Immature natural killer cell (primary cell): Measurements from ENCODE around the gene CHRNA7. TPM values are rescaled to one million over a fixed set of nuclear protein-coding genes. Genes with fewer than 3 reads are reported as not detected.
"Not testable (repeated sequence)": the region's sequence is repeated elsewhere in the genome, so short reads cannot be mapped to it uniquely, and the experiment has no call there.

Source experiments
- DNase-seq, 3 donors: peaks; one replicate each; pipeline ENCODE4 v3.0.0; 2022; ENCODE audit warnings: mixed read lengths in 1 of 3
- H3K27ac Mint-ChIP-seq, 6 donors: one replicate each; pipeline ENCODE4 v1.8.0; 2020; ENCODE audit warnings: mixed read lengths in 6 of 6, mild to moderate bottlenecking in 5 of 6, inconsistent platforms in 4 of 6, moderate library complexity in 3 of 6
- H3K27me3 Mint-ChIP-seq, 3 donors: one replicate each; pipeline ENCODE4 v1.8.0; 2020 to 2021; ENCODE audit warnings: low read depth in 3 of 3, mild to moderate bottlenecking in 3 of 3, mixed read lengths in 3 of 3, moderate library complexity in 3 of 3, inconsistent platforms in 1 of 3
- H3K36me3 Mint-ChIP-seq, 3 donors: one replicate each; pipeline ENCODE4 v1.8.0; 2020; ENCODE audit warnings: mixed read lengths in 3 of 3, inconsistent platforms in 2 of 3, mild to moderate bottlenecking in 2 of 3
- H3K4me1 Mint-ChIP-seq, 2 donors: one replicate each; pipeline ENCODE4 v1.8.0; 2020; ENCODE audit warnings: inconsistent platforms in 2 of 2, mild to moderate bottlenecking in 2 of 2, mixed read lengths in 2 of 2, moderate library complexity in 1 of 2
- H3K4me3 Mint-ChIP-seq, 5 donors: one replicate each; pipeline ENCODE4 v1.8.0; 2020; ENCODE audit warnings: mild to moderate bottlenecking in 5 of 5, mixed read lengths in 5 of 5, inconsistent platforms in 3 of 5, moderate library complexity in 3 of 5
- H3K9me3 Mint-ChIP-seq, 6 donors: one replicate each; pipeline ENCODE4 v1.8.0; 2020; ENCODE audit warnings: mild to moderate bottlenecking in 6 of 6, mixed read lengths in 6 of 6, inconsistent platforms in 4 of 6, moderate library complexity in 3 of 6
- polyA plus RNA-seq, 3 donors: library from polyadenylated mRNA; unstranded; fragments of 300-500 nt; fragmentation: Illumina TruSeq; gene quantifications; one replicate each; pipeline ENCODE4 v1.2.3, GENCODE V29; 2021

CHRNA7 gene
- polyA plus RNA-seq, 3 donors from 2014 or later: 0.06 to 0.91 TPM; not detected in 1

DNA sequence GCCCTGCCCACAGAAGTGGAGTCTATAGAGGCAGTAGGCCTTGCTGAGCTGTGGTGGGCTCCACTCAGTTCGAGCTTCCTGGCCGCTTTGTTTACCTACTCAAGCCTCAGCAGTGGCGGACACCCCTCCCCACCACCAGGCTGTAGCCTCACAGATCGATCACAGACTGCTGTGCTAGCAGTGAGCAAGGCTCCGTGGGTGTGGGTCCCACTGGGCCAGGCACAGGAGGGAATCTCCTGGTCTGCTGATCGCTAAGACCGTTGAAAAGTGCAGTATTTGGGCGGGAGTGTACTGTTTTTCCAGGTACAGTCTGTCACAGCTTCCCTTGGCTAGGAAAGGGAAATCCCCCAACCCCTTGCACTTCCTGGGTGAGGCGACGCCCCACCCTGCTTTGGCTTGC is 115.2 kb downstream of the CHRNA7 start:
- peaks cover 0 to 20% (median 5%) of the 10 kb centered on the region in 3 donors for H3K27me3 Mint-ChIP-seq
- H3K4me1 Mint-ChIP-seq, H3K27ac Mint-ChIP-seq, H3K4me3 Mint-ChIP-seq, H3K36me3 Mint-ChIP-seq, H3K9me3 Mint-ChIP-seq, DNase-seq: not testable (repeated sequence)

DNA sequence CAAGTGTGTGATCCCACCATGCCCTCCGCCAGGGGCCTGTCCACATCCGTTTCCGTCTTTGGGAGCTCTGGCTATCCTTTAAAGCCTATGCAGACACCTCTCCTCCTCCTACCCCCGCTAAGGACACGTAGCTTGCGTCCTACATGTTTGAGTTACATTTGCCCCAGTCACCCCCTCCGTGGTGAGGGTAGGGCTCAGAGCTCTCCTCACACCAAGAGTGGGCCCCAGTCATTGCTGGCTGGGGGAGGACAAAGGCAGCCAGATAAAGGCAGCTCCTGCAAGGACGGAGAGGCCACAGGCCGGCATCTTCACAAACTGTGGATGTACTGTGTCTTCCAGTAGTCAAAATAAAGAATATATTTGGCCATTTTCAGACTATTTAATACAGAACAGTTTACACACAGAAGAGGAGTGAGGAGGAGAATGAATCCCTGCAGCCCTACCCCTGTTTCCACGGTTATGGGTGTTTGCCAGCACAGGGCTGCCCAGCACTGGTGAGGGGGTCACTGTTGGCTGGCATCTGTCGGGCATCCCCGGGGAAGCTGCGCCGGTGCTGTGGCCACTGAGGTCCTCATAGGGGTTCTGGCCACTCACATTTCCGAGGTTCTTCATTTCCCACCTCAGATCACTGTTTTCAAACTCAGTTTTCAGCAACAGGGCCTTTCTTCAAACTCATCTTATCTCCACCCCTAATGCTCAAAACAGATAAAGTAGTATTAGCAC is 118.7 kb downstream of the CHRNA7 start:
- no peaks in the 10 kb centered on the region for H3K36me3 Mint-ChIP-seq
- peaks cover 1 to 6% (median 6%) of the 10 kb centered on the region in 3 donors for H3K27me3 Mint-ChIP-seq
- H3K9me3 Mint-ChIP-seq: peaks cover 0 to 5% (median 0%) of the 10 kb centered on the region in 6 donors
- H3K4me3 Mint-ChIP-seq: no peak overlapping the region
- H3K4me1 Mint-ChIP-seq: no peaks in the 10 kb centered on the region
- H3K27ac Mint-ChIP-seq: no peak overlapping the region
- no peak for DNase-seq

- peaks cover 0 to 6% (median 1%) of the 10 kb centered on the region in 3 donors for H3K27me3 Mint-ChIP-seq
- H3K27ac Mint-ChIP-seq: peak overlapping the region in 1 of 6 donors; percentile 27
- no peak overlapping the region for H3K4me3 Mint-ChIP-seq
- H3K9me3 Mint-ChIP-seq: peaks cover 0 to 5% (median 0%) of the 10 kb centered on the region in 6 donors
- no peak for DNase-seq
- H3K36me3 Mint-ChIP-seq: no peaks in the 10 kb centered on the region
- H3K4me1 Mint-ChIP-seq: no peaks in the 10 kb centered on the region
Measured at GRCh38 chr15:32152574-32152973, 122.3 kb downstream of the CHRNA7 start.

DNA sequence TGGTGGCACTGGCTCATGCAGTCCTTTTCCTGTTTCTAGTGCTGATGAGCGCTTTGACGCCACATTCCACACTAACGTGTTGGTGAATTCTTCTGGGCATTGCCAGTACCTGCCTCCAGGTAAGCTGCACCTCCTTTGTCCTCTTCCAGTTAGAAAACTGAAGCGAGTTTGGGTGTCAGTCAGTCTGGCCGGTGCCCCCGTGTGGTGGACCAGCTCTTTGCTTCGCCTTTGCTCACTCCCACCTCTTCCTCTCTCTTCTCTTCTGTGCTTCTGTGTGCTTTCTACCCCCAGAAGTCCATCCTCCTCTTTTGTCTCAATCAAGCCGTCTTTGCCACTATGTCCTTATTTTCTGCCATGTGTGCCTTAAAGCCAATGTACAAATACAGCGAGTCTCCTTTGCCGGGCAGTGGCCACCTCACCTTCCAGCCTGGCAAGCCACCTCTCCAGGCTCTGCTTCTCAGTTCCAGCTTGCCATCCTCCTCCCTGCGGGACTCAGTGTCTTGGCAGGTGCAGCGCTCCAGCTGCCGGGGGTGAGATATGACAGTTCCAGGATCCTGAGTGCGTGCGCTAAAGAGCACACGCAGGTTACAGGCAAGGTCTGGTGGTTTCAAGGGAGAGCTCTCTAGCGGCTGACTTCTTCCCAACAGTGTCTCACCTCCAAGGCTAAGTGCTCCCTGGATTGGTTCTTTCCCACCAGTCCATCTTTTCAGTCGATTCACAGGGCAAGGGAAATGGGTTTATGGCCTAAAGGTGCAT is 123.7 kb downstream of the CHRNA7 start:
- not testable (repeated sequence) for H3K4me3 Mint-ChIP-seq, H3K27ac Mint-ChIP-seq, H3K36me3 Mint-ChIP-seq, H3K9me3 Mint-ChIP-seq, DNase-seq, H3K27me3 Mint-ChIP-seq, H3K4me1 Mint-ChIP-seq

DNA sequence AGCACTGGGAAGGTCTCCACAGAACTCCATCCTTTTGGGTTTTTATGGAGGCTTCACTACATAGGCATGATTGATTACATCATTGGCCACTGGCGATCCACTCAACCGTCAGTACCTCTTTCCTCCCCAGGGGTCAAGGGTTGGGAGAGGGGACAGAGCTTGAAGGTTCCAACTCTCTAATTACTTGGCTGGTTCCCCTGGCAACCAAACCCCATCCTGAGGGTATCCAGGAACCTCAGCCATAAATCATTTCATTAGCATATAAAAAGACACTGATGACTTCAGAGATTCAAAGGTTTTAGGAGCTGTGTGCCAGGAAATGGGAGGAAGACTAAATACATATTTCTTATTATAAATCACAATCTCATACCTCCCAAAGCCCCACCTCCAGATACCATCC is 131.8 kb downstream of the CHRNA7 start:
- not testable (repeated sequence) for H3K36me3 Mint-ChIP-seq, H3K27me3 Mint-ChIP-seq, H3K9me3 Mint-ChIP-seq, DNase-seq, H3K4me1 Mint-ChIP-seq, H3K4me3 Mint-ChIP-seq, H3K27ac Mint-ChIP-seq

GRCh38 chr15:32164065-32164464 is 133.8 kb downstream of the CHRNA7 start:
- not testable (repeated sequence) for H3K9me3 Mint-ChIP-seq, H3K4me3 Mint-ChIP-seq, DNase-seq, H3K4me1 Mint-ChIP-seq, H3K27me3 Mint-ChIP-seq, H3K36me3 Mint-ChIP-seq, H3K27ac Mint-ChIP-seq

GRCh38 chr15:32164747-32165146 is 134.4 kb downstream of the CHRNA7 start:
- not testable (repeated sequence) for H3K36me3 Mint-ChIP-seq, H3K4me3 Mint-ChIP-seq, H3K27me3 Mint-ChIP-seq, H3K4me1 Mint-ChIP-seq, H3K27ac Mint-ChIP-seq, H3K9me3 Mint-ChIP-seq, DNase-seq

DNA sequence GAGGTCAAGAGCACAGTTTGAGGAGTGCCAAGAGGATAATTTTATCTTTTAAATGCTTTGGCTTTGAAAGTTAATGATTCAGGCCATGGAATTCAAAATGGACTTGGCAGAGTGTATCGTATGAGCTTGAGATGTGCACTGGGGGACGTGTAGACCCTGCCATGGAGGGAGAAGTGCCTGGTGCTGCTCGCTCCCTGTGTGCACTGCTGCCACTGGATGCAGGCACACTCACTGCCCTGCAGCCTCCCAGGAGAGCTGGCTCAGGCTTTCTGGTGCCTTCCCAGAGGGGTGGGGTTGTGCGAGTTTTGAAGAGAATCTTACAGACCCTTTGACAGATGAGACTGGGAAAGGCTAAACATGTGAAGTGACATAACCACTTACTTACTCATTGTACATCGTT is 135.5 kb downstream of the CHRNA7 start:
- not testable (repeated sequence) for H3K9me3 Mint-ChIP-seq, H3K4me1 Mint-ChIP-seq, H3K27me3 Mint-ChIP-seq, H3K36me3 Mint-ChIP-seq, DNase-seq, H3K4me3 Mint-ChIP-seq, H3K27ac Mint-ChIP-seq

GRCh38 chr15:32166270-32166669 is 136.0 kb downstream of the CHRNA7 start:
- not testable (repeated sequence) for H3K27ac Mint-ChIP-seq, H3K36me3 Mint-ChIP-seq, H3K9me3 Mint-ChIP-seq, DNase-seq, H3K27me3 Mint-ChIP-seq, H3K4me1 Mint-ChIP-seq, H3K4me3 Mint-ChIP-seq

DNA sequence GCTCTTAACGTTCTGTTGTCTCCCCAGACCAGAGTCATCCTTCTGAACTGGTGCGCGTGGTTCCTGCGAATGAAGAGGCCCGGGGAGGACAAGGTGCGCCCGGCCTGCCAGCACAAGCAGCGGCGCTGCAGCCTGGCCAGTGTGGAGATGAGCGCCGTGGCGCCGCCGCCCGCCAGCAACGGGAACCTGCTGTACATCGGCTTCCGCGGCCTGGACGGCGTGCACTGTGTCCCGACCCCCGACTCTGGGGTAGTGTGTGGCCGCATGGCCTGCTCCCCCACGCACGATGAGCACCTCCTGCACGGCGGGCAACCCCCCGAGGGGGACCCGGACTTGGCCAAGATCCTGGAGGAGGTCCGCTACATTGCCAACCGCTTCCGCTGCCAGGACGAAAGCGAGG is 137.6 kb downstream of the CHRNA7 start:
- H3K36me3 Mint-ChIP-seq, H3K27me3 Mint-ChIP-seq, H3K9me3 Mint-ChIP-seq, H3K27ac Mint-ChIP-seq, H3K4me3 Mint-ChIP-seq, H3K4me1 Mint-ChIP-seq, DNase-seq: not testable (repeated sequence)

DNA sequence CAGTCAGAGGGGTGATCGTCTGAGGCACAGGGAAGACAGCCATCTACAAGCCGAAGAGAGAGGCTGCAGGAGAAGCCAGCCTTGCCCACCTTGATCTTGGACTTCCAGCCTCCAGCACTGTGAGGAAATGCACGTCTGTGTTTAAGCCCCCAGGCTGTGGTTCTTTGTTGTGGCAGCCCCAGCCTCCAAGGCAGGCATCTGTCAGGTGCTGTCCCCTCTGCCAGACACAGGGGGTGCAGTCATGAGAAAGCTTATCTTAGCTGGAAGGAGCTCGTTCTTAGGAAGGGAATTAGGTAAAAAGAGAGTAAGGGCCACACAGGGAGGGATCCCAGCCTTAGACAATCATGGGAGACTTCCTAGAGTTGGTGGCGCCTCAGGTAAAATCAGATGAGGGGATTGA is 150.3 kb downstream of the CHRNA7 start:
- DNase-seq, H3K27me3 Mint-ChIP-seq, H3K4me1 Mint-ChIP-seq, H3K4me3 Mint-ChIP-seq, H3K36me3 Mint-ChIP-seq, H3K9me3 Mint-ChIP-seq, H3K27ac Mint-ChIP-seq: not testable (repeated sequence)

DNA sequence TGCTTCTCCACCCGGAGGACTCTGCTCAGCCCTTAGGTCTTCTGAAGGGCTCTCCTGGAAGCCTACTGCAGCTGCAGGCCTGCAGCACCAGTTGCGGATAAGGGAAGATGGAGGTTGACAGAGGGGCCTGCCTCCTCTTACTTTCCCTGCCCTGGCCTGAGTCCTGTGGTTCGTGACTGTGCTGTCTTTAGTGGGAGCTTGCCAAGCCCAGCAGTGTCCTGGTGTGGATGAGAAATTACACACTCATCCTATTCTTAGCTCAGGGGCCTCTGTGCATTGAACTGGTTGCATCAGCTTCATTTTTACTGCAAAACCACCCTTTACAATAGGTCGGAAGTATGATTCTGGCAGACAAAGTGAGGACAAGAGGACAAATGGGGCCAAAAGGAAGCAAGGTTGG is 163.5 kb downstream of the CHRNA7 start:
- not testable (repeated sequence) for H3K4me1 Mint-ChIP-seq, DNase-seq, H3K36me3 Mint-ChIP-seq, H3K27ac Mint-ChIP-seq, H3K4me3 Mint-ChIP-seq, H3K27me3 Mint-ChIP-seq, H3K9me3 Mint-ChIP-seq

DNA sequence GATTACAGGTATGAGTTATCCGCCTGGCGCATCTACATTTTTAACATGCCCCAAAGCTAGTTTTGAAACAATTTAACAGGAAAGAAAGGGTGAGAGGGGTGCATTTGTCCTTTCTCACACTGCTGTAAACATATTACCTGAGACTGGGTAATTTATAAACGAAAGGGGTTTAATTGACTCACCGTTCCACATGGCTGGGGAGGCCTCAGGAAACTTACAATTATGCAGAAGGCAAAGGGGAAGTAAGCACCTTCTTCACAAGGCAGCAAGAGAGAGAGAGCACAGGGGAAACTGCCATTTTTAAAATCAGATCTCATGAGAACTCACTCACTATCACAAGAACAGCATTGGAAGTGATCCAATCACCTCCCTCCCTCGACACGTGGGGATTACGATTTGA is 165.9 kb downstream of the CHRNA7 start:
- not testable (repeated sequence) for H3K36me3 Mint-ChIP-seq, H3K4me3 Mint-ChIP-seq, H3K27ac Mint-ChIP-seq, H3K9me3 Mint-ChIP-seq, H3K4me1 Mint-ChIP-seq, H3K27me3 Mint-ChIP-seq, DNase-seq

- not testable (repeated sequence) for H3K4me3 Mint-ChIP-seq, H3K4me1 Mint-ChIP-seq, H3K27me3 Mint-ChIP-seq, H3K36me3 Mint-ChIP-seq, H3K9me3 Mint-ChIP-seq, DNase-seq, H3K27ac Mint-ChIP-seq
Measured at GRCh38 chr15:32198938-32199337, 168.6 kb downstream of the CHRNA7 start.

DNA sequence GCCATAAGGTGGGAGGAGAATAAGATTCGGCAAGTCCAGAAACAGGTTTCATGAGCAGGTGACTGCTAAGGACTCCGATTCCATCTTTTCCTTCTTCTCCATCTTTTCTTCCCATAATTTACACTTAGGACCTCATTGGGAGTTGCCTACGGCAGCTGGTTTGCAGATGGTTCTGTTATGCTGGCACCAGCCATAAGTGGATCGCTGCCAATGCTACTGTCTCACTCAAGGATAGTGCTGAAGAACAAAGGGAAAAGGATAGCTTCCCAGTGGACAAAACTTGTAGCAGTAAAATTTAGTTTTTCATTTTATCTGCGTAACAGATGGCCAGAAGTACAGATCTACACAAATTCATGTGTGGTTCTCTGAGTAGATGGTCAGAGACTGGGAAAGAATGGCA is 178.8 kb downstream of the CHRNA7 start:
- not testable (repeated sequence) for H3K27me3 Mint-ChIP-seq, H3K4me1 Mint-ChIP-seq, DNase-seq, H3K9me3 Mint-ChIP-seq, H3K4me3 Mint-ChIP-seq, H3K27ac Mint-ChIP-seq, H3K36me3 Mint-ChIP-seq
